Measurements from ENCODE around the gene RNU6-9.

GRCh38 chr19:869245-870177, 23.8 kb upstream of the RNU6-9 start:
- no peak for TF ChIP-seq CTCF (conservative IDR thresholded peaks at IDR 0.05; ENCODE audit: low read depth, low read length)
- no peak for TF ChIP-seq EZH2 (IDR thresholded peaks at IDR 0.05; ENCODE audit: low read length, unreplicated experiment)
- TF ChIP-seq EZH2phosphoT487 (IDR thresholded peaks at IDR 0.05; ENCODE audit: borderline replicate concordance, low read length): no peak
